K562 (cell line): ENCODE data around the gene PCDHB7. TPM values are rescaled to one million over a fixed set of nuclear protein-coding genes. Genes with fewer than 3 reads are reported as not detected.
"Not testable (repeated sequence)": the region's sequence is repeated elsewhere in the genome, so short reads cannot be mapped to it uniquely, and the experiment has no call there.

Experiments
- ATAC-seq: fragments of 200-7000 bp; cut with Tn5 transposase; 3 replicates; pipeline ENCODE4 v1.9.1; 2020; ENCODE audit warnings: moderate library complexity
- BruUV-seq: library from RNA; stranded (reverse); fragments of 400-500 nt; replicated peaks from 2 replicates; lab custom pipeline; 2021; lab: Mats Ljungman, UMichigan
- CTCF ChIA-PET: fragments of 300-600 bp; formaldehyde crosslinking; extraction: SDS; loops from one replicate; lab custom pipeline; 2021; ENCODE audit warnings: low intra/inter-chr PET ratio; lab: Yijun Ruan, JAX
- POLR2A ChIA-PET: fragments of 300-600, 350-650 bp; sonication (Branson Sonifier 250); formaldehyde crosslinking; extraction: SDS; loops from one replicate; lab custom pipeline; 2021; ENCODE audit warnings: antibody characterized with exemption, inconsistent platforms; lab: Yijun Ruan, JAX
- DNase-seq, 4 experiments: peaks; one replicate each; pipeline versions ENCODE4 v3.0.0 to v3.0.0-alpha.2; 2011 to 2018; ENCODE audit warnings: low spot score in 3 of 4, mixed read lengths in 3 of 4; ENCODE audit errors: extremely low read depth in 1 of 4
- FAIRE-seq: peaks from 2 replicates; lab custom pipeline; 2011; peaks lifted over from hg19 to GRCh38; lab: Jason Lieb, UNC
- H2AFZ ChIP-seq: 2 replicates; pipeline ENCODE4 v1.6.0; 2011; ENCODE audit warnings: low read depth, low read length, control low read depth, inconsistent platforms
- H3K27ac ChIP-seq: fragments of 200-600 bp; 3 replicates; pipeline ENCODE4 v1.8.0; 2011; ENCODE audit warnings: low read depth, mild to moderate bottlenecking, control low read depth, inconsistent platforms, low read length, moderate library complexity, mixed read lengths; ENCODE audit errors: extremely low read depth
- H3K27me3 ChIP-seq, 2 experiments: fragments of 300-600 bp in 1 of 2; 2 replicates in 1 of 2; 3 replicates in 1 of 2; pipeline versions ENCODE4 v1.6.0 to v1.8.0; 2011; ENCODE audit warnings: inconsistent platforms in 2 of 2, low read length in 2 of 2, mild to moderate bottlenecking in 1 of 2, mixed read lengths in 1 of 2, moderate library complexity in 1 of 2; ENCODE audit not compliant: control insufficient read depth in 2 of 2, insufficient read depth in 2 of 2
- H3K36me3 ChIP-seq: fragments of 300-600 bp; 3 replicates; pipeline ENCODE4 v1.8.0; 2011; ENCODE audit warnings: mild to moderate bottlenecking, low read length, inconsistent platforms; ENCODE audit not compliant: control insufficient read depth, insufficient read depth
- H3K4me1 ChIP-seq, 2 experiments: fragments of 200-600 bp in 1 of 2; replicated peaks in 1 of 2; 2 replicates in 1 of 2; 3 replicates in 1 of 2; pipeline versions ENCODE4 v1.5.1 to v1.8.0; 2011; ENCODE audit warnings: inconsistent platforms in 2 of 2, low read length in 2 of 2, mild to moderate bottlenecking in 1 of 2, mixed read lengths in 1 of 2, moderate library complexity in 1 of 2; ENCODE audit not compliant: control insufficient read depth in 2 of 2, insufficient read depth in 2 of 2
- H3K4me2 ChIP-seq: 2 replicates; pipeline ENCODE4 v1.6.1; 2011; ENCODE audit warnings: low read length, control low read depth, inconsistent platforms, mixed read lengths; ENCODE audit not compliant: insufficient read depth
- H3K4me3 ChIP-seq: fragments of 200-600 bp; sonication (generic), shearing (Covaris generic); 2 replicates; pipeline ENCODE4 v1.5.1; 2016; ENCODE audit warnings: control low read depth, inconsistent platforms
- H3K79me2 ChIP-seq: fragments of 200-600 bp; 3 replicates; pipeline ENCODE4 v1.8.0; 2011; ENCODE audit warnings: low read length, inconsistent platforms; ENCODE audit not compliant: control insufficient read depth, insufficient read depth
- H3K9ac ChIP-seq, 2 experiments: 2 replicates each; pipeline versions ENCODE4 v1.6.0 to v1.6.1; 2011; ENCODE audit warnings: low read depth in 2 of 2, low read length in 2 of 2, control low read depth in 1 of 2, inconsistent platforms in 1 of 2, mild to moderate bottlenecking in 1 of 2, mixed read lengths in 1 of 2; ENCODE audit not compliant: insufficient read depth in 1 of 2
- H3K9me1 ChIP-seq: one replicate; pipeline ENCODE4 v1.6.0; 2011; ENCODE audit warnings: inconsistent platforms, mild to moderate bottlenecking, low read length, moderate library complexity; ENCODE audit not compliant: control insufficient read depth, insufficient read depth
- H3K9me3 ChIP-seq: replicated peaks from 2 replicates; pipeline ENCODE4 v1.5.1; 2011; ENCODE audit warnings: low read depth, low read length, inconsistent platforms; ENCODE audit not compliant: control insufficient read depth, insufficient read depth
- H4K20me1 ChIP-seq: replicated peaks from 2 replicates; pipeline ENCODE4 v1.6.1; 2011; ENCODE audit warnings: low read length, inconsistent platforms, mixed read lengths; ENCODE audit not compliant: control insufficient read depth, insufficient read depth
- C11orf30 ChIP-seq: fragments of 450-650 bp; IDR thresholded peaks from 2 replicates; pipeline ENCODE4 v1.6.1; 2016; ENCODE audit warnings: low read depth, mild to moderate bottlenecking
- ILF3 ChIP-seq: fragments of 450-650 bp; IDR thresholded peaks from 2 replicates; pipeline ENCODE4 v1.6.1; 2018; ENCODE audit warnings: antibody characterized with exemption, mild to moderate bottlenecking, moderate library complexity, borderline replicate concordance
- KAT7 ChIP-seq: sonication (generic); formaldehyde crosslinking; IDR thresholded peaks from 2 replicates; pipeline ENCODE4 v1.8.0; 2022; ENCODE audit warnings: missing genetic modification reagents, mild to moderate bottlenecking, borderline replicate concordance
- MAFF ChIP-seq: IDR thresholded peaks from 2 replicates; pipeline ENCODE4 v1.6.1; 2012; ENCODE audit warnings: low read length, improper control_type of control experiment
- ZNF316 ChIP-seq: fragments of 450-650 bp; IDR thresholded peaks from 2 replicates; pipeline ENCODE4 v1.6.1; 2016
- WGBS: fragments of 100-300 bp; shearing (Covaris generic); methylation state at CpG from one replicate; pipeline ENCODE4 v1.1.6; 2016; ENCODE audit warnings: low coverage, mixed read lengths; ENCODE audit not compliant: insufficient coverage; ENCODE audit errors: missing lambda C conversion rate; 5-methylcytosine and 5-hydroxymethylcytosine counted together
- in situ Hi-C: fragments of 300-500 bp; cut with MboI; formaldehyde crosslinking; loops from 4 replicates; pipeline ENCODE4 v1.15.0; 2018; ENCODE audit warnings: inconsistent platforms, mixed read lengths
- intact Hi-C: fragments of 100-400 bp; cut with micrococcal nuclease; formaldehyde crosslinking; loops from 2 replicates; pipeline ENCODE4 v1.14.2; 2022
- polyA plus RNA-seq, 8 experiments: library from polyadenylated mRNA; depleted of rRNA in 4 of 8; stranded (reverse) in 5 of 8; unstranded in 3 of 8; fragments of >200 nt; fragmentation: Nextera tagmentation in 2 of 8; fragmentation: Illumina TruSeq in 1 of 8; extraction: Ambion mirVana in 2 of 8; extraction: Trizol in 1 of 8; gene quantifications; 2 replicates each; pipeline versions ENCODE4 v1.2.1 to v1.2.3, GENCODE V29; 2011 to 2014; ENCODE audit warnings: inconsistent platforms in 1 of 8, missing spikeins in 1 of 8
- total RNA-seq, 7 experiments: library from RNA; depleted of rRNA in 6 of 7; stranded (reverse); fragments of >200 nt in 6 of 7; fragmentation: Illumina TruSeq in 2 of 7; extraction: Trizol in 2 of 7; gene quantifications; 2 replicates each; pipeline versions ENCODE4 v1.2.1 to v1.2.3, GENCODE V29; 2011 to 2021; ENCODE audit warnings: low replicate concordance in 1 of 7

Gene PCDHB7
- total and polyA plus RNA-seq, 9 of the 15 experiments (the other 6 are each of a cell fraction or from before 2014, with no cell fraction given) = not detected

DNA sequence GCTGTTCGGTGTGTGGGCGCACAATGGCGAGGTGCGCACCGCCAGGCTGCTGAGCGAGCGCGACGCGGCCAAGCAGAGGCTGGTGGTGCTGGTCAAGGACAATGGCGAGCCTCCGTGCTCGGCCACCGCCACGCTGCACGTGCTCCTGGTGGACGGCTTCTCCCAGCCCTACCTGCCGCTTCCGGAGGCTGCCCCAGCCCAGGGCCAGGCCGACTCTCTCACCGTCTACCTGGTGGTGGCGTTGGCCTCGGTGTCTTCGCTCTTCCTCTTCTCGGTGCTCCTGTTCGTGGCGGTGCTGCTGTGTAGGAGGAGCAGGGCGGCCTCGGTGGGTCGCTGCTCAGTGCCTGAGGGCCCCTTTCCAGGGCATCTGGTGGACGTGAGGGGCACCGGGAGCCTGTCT is 7.4 kb downstream of the PCDHB7 start:
- H3K27ac ChIP-seq, H4K20me1 ChIP-seq, POLR2A ChIA-PET, FAIRE-seq, H2AFZ ChIP-seq, H3K36me3 ChIP-seq, H3K9me3 ChIP-seq, H3K9me1 ChIP-seq, H3K4me1 ChIP-seq, H3K4me3 ChIP-seq, BruUV-seq, H3K79me2 ChIP-seq, H3K4me2 ChIP-seq, H3K9ac ChIP-seq, intact Hi-C loops, in situ Hi-C loops, ATAC-seq, DNase-seq, CTCF ChIA-PET: not testable (repeated sequence)
- peaks cover 8 to 15% of the 10 kb centered on the region in 2 experiments; a peak in 3 of 5 replicates for H3K27me3 ChIP-seq
- 4% methylated on average over 15 of the region's 32 CpGs for WGBS

DNA sequence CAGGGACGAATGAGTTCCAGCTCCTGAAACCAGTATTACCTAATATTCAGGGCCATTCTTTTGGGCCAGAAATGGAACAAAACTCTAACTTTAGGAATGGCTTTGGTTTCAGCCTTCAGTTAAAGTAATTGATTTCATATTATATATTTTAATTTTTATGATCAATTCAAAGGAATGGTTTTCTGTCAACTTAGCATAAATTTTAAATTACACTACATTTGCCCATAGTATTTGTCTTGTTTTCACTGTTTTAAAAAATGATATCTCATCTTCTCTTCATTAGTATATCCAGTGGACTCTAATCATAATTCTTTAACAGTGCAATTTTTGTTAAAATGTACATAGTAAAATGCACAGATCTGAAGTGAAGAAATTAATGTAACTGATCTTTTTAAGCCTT is 7.9 kb downstream of the PCDHB7 start:
- no peaks in the 10 kb centered on the region for H3K79me2 ChIP-seq
- intact Hi-C loops (no loop called here), in situ Hi-C loops (no loop called here)
- H3K36me3 ChIP-seq = no peaks in the 10 kb centered on the region
- no peaks in the 10 kb centered on the region for H3K9me3 ChIP-seq
- 0% methylated on average over 1 of the region's 1 CpG for WGBS
- FAIRE-seq (no peak), DNase-seq (no peak), ATAC-seq (no peak)
- H3K4me3 ChIP-seq = no peak overlapping the region
- POLR2A ChIA-PET = no interaction called here
- TF ChIP-seq ZNF316 (peak; percentile 78), MAFF (0 out of 2 replicates have a peak, but pooled peaks have one; percentile 3), C11orf30 (peak; percentile 38; the same call in 1 of the 2 replicates), ILF3 (no peak), KAT7 (no peak)
- H3K27ac ChIP-seq = no peak overlapping the region
- no peaks in the 10 kb centered on the region for H3K9me1 ChIP-seq
- BruUV-seq = no TSS peak
- H2AFZ ChIP-seq = no peak overlapping the region
- H3K9ac ChIP-seq = no peak overlapping the region
- no peak overlapping the region for H3K4me2 ChIP-seq
- H3K4me1 ChIP-seq = no peaks in the 10 kb centered on the region
- H3K27me3 ChIP-seq = peaks cover 5 to 14% of the 10 kb centered on the region in 2 experiments; a peak in 1 of 5 replicates
- CTCF ChIA-PET = no interaction called here
- H4K20me1 ChIP-seq = no peaks in the 10 kb centered on the region
